KMS-11 (cell line): ENCODE measurements around the gene PRXL2B.

Experiments used
- H2AFZ ChIP-seq: fragments of 200-600 bp; sonication (generic); 2 replicates; pipeline ENCODE4 v1.6.1; 2016; ENCODE audit warnings: antibody characterized with exemption, mixed run types, low read depth
- H3K27ac ChIP-seq: fragments of 200-600 bp; sonication (generic); 2 replicates; pipeline ENCODE4 v1.6.1; 2016; ENCODE audit warnings: mild to moderate bottlenecking, mixed run types
- H3K27me3 ChIP-seq: fragments of 200-600 bp; sonication (generic); 2 replicates; pipeline ENCODE4 v1.6.1; 2017; ENCODE audit warnings: mild to moderate bottlenecking, low read depth, mixed run types, moderate library complexity; ENCODE audit not compliant: insufficient read depth
- H3K36me3 ChIP-seq: fragments of 200-600 bp; sonication (generic); 2 replicates; pipeline ENCODE4 v1.6.1; 2017; ENCODE audit warnings: mild to moderate bottlenecking, mixed run types; ENCODE audit not compliant: insufficient read depth
- H3K4me1 ChIP-seq: fragments of 200-600 bp; sonication (generic); 2 replicates; pipeline ENCODE4 v1.6.1; 2016; ENCODE audit warnings: mild to moderate bottlenecking, low read depth, mixed run types; ENCODE audit not compliant: poor library complexity, severe bottlenecking
- H3K4me2 ChIP-seq: fragments of 200-600 bp; sonication (generic); 2 replicates; pipeline ENCODE4 v1.7.0; 2016; ENCODE audit warnings: mild to moderate bottlenecking, mixed run types
- H3K4me3 ChIP-seq: fragments of 200-600 bp; sonication (generic); IDR thresholded peaks from 2 replicates; pipeline ENCODE4 v1.6.1; 2017; ENCODE audit warnings: low read depth, low read length, mixed read lengths; ENCODE audit not compliant: insufficient read depth
- H3K79me2 ChIP-seq: fragments of 200-600 bp; sonication (generic); 2 replicates; pipeline ENCODE4 v1.6.1; 2016; ENCODE audit warnings: low read depth, mixed run types; ENCODE audit not compliant: insufficient read depth
- H3K9ac ChIP-seq: fragments of 200-600 bp; sonication (generic); 2 replicates; pipeline ENCODE4 v1.6.1; 2016; ENCODE audit warnings: mild to moderate bottlenecking, mixed run types
- H4K20me1 ChIP-seq: fragments of 200-600 bp; sonication (generic); 2 replicates; pipeline ENCODE4 v1.6.1; 2016; ENCODE audit warnings: mild to moderate bottlenecking, mixed run types; ENCODE audit not compliant: insufficient read depth
- CTCF ChIP-seq: fragments of 200-600 bp; sonication (generic); conservative IDR thresholded peaks from 2 replicates; pipeline ENCODE4 v1.6.1; 2017; ENCODE audit warnings: low read depth, mild to moderate bottlenecking, antibody characterized with exemption, low read length, moderate library complexity, mixed read lengths

Gene PRXL2B

GRCh38 chr1:2539312-2539907 lies 47.2 kb upstream of the PRXL2B start:
- Histone ChIP-seq H3K79me2 (no peaks in the 10 kb centered on the region), H3K4me3 (no peak overlapping the region), H2AFZ (no peak overlapping the region), H3K36me3 (no peaks in the 10 kb centered on the region), H4K20me1 (no peaks in the 10 kb centered on the region), H3K4me2 (no peak overlapping the region), H3K27me3 (peaks cover 32% of the 10 kb centered on the region), H3K27ac (no peak overlapping the region), H3K9ac (no peak overlapping the region), H3K4me1 (peaks cover 7% of the 10 kb centered on the region)
- peak; percentile 32; the same call in 1 of the 2 replicates for TF ChIP-seq CTCF

GRCh38 chr1:2540816-2541492 lies 45.6 kb upstream of the PRXL2B start:
- Histone ChIP-seq H3K4me1 (peaks cover 12% of the 10 kb centered on the region), H2AFZ (no peak overlapping the region), H4K20me1 (no peaks in the 10 kb centered on the region), H3K4me2 (no peak overlapping the region; the same call in 1 of the 2 replicates), H3K27ac (no peak overlapping the region), H3K27me3 (peaks cover 19% of the 10 kb centered on the region; the same call in 1 of the 2 replicates), H3K36me3 (no peaks in the 10 kb centered on the region), H3K79me2 (no peaks in the 10 kb centered on the region), H3K4me3 (no peak overlapping the region), H3K9ac (no peak overlapping the region)
- no peak for TF ChIP-seq CTCF

- H3K4me1 ChIP-seq: peaks cover 12% of the 10 kb centered on the region
- no peak overlapping the region for H3K27ac ChIP-seq
- no peaks in the 10 kb centered on the region for H4K20me1 ChIP-seq
- H3K4me3 ChIP-seq: no peak overlapping the region
- H3K79me2 ChIP-seq: no peaks in the 10 kb centered on the region
- H3K27me3 ChIP-seq: peaks cover 11% of the 10 kb centered on the region; the same call in 1 of the 2 replicates
- H3K9ac ChIP-seq: no peak overlapping the region
- TF ChIP-seq CTCF: no peak
- H3K4me2 ChIP-seq: no peak overlapping the region; the same call in 1 of the 2 replicates
- H2AFZ ChIP-seq: no peak overlapping the region
- H3K36me3 ChIP-seq: no peaks in the 10 kb centered on the region
Observed at GRCh38 chr1:2541619-2542245, 44.8 kb upstream of the PRXL2B start.

GRCh38 chr1:2542246-2542915 lies 44.2 kb upstream of the PRXL2B start:
- Histone ChIP-seq H2AFZ (no peak overlapping the region), H3K27ac (no peak overlapping the region), H3K27me3 (peaks cover 5% of the 10 kb centered on the region; the same call in 1 of the 2 replicates), H3K4me1 (peaks cover 13% of the 10 kb centered on the region), H3K4me2 (no peak overlapping the region), H3K4me3 (no peak overlapping the region), H3K79me2 (no peaks in the 10 kb centered on the region), H3K36me3 (no peaks in the 10 kb centered on the region), H4K20me1 (no peaks in the 10 kb centered on the region), H3K9ac (no peak overlapping the region)
- no peak for TF ChIP-seq CTCF
